ENCODE measurements around the gene MAGI1.

GRCh38 chr3:65995030-65995429 is 43.7 kb downstream of the MAGI1 start:
- TF ChIP-seq CTCF (IDR thresholded peaks at IDR 0.05; ENCODE audit: insufficient read depth, low read length) (no peak), REST (IDR thresholded peaks at IDR 0.05; ENCODE audit: insufficient replicate concordance, low read depth) (no peak), POLR2AphosphoS5 (IDR thresholded peaks at IDR 0.05; ENCODE audit: low read depth) (no peak), SPI1 (IDR thresholded peaks at IDR 0.05; ENCODE audit: borderline replicate concordance, low read depth) (no peak)

Measured in HL-60 (cell line).